Activated effector memory CD4-positive, alpha-beta T cell treated with Interleukin-2 at 50 U/mL for 16 hours (primary cell): ENCODE results near the gene CYP1A2.

ENCODE experiments used
- DNase-seq: peaks from one replicate; pipeline ENCODE4 v3.0.0-alpha.2; 2020

CYP1A2 gene

DNA sequence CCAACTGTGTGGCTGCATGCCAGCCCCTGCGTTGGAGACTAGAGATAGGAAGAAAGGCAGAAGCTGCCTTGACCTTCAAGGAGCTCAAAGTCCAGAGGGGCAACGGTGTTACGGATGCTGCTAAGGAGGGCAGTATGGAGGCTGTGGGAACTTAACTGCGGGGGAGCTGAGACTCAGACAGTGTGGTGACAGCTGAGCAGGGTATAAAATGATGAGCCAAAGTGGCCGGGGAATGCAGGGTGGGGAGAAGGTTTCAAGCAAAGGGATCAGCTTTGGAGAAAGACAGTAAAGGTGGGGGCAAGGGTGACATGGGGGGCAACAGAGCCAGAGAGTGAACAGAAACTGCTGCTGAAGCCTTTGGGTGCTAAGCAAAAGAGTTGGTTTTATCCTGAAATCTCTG, 6.2 kb upstream of the CYP1A2 start:
- DNase-seq = no peak

DNA sequence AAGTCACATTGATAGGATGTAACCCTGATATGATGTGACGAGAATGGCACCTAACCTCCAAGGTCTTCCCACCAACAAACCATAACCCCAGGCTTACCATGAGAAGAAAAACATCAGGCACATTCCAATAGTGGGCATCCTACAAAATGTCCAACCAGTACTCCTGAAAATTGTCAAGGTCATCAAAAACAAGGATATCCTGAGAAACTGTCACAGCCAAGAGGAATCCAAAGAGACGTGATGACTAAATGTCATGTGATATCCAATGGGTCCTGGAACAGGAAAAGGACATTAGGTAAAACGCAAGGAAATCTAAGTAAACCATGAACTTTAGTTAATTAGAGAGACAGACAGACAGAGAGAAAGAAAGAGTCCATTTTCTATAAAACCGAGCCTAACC, 2.3 kb upstream of the CYP1A2 start:
- no peak for DNase-seq

DNA sequence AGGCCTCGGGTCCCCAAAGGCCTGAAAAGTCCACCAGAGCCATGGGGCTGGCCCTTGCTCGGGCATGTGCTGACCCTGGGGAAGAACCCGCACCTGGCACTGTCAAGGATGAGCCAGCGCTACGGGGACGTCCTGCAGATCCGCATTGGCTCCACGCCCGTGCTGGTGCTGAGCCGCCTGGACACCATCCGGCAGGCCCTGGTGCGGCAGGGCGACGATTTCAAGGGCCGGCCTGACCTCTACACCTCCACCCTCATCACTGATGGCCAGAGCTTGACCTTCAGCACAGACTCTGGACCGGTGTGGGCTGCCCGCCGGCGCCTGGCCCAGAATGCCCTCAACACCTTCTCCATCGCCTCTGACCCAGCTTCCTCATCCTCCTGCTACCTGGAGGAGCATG, 1.2 kb downstream of the CYP1A2 start:
- no peak for DNase-seq

DNA sequence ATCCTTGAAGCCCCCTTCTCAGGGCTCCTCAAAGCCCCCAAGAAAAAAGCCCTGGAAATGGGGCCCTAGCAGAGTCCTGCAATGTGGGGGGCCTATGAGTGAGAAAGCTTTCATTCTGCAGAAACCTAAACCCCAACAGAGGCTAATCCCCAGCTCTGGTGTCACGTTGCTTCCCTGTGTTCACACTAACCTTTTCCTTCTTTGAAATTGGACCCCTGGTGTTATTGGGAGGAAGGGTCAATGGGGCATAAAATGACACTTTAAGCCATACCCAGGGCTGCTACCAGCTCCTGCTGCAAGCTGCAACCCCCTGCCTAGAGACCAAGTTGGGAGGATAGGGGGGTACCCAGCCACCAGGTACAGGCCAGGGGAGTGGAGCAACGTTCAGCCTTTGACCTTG, 2.1 kb downstream of the CYP1A2 start:
- no peak for DNase-seq

DNA sequence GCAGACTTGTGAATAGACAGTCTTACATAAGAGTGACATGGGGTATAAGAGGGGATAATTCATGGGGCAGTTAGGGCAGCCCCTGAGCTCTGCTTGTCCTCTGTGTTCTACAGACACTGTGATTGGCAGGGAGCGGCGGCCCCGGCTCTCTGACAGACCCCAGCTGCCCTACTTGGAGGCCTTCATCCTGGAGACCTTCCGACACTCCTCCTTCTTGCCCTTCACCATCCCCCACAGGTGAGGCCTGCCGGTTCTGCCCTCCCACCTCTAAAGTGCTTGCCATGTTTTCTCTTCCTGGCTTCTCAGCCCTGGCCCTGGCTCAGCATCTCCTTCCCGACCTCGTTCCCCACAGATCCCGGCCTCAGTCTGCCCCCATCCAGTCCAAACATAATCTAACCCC, 3.4 kb downstream of the CYP1A2 start:
- no peak for DNase-seq

DNA sequence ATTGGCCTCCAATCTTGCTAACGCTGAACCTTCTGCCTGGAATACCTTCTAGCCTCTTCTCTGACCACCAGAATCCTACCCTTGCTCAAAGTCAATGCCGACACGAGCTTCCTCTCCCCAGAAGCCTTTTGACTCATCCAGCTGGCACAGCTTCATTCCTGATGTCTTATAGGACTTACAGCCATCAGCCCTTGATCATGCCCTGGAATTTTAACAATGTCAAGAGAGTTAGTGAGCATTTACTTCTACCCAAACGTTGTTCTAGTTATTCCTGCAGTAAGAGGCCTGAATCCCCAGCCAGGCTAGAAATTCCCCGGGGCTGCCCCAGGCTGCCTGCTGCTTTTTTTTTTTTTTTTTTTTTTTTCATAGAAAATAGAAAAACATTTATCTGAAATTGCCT, 3.9 kb downstream of the CYP1A2 start:
- no peak for DNase-seq

DNA sequence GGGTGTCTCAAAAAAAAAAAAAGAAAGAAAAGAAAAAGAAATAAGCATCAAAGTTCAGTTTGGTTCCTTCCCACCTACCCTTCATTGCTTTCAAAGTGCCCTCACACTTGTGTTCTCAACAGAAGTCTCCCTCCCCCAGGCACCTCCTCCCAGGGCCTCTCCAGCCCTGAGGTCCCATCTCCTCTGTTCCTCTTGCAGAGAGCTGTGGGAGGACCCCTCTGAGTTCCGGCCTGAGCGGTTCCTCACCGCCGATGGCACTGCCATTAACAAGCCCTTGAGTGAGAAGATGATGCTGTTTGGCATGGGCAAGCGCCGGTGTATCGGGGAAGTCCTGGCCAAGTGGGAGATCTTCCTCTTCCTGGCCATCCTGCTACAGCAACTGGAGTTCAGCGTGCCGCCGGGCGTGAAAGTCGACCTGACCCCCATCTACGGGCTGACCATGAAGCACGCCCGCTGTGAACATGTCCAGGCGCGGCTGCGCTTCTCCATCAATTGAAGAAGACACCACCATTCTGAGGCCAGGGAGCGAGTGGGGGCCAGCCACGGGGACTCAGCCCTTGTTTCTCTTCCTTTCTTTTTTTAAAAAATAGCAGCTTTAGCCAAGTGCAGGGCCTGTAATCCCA, 6.1 kb downstream of the CYP1A2 start:
- no peak for DNase-seq

DNA sequence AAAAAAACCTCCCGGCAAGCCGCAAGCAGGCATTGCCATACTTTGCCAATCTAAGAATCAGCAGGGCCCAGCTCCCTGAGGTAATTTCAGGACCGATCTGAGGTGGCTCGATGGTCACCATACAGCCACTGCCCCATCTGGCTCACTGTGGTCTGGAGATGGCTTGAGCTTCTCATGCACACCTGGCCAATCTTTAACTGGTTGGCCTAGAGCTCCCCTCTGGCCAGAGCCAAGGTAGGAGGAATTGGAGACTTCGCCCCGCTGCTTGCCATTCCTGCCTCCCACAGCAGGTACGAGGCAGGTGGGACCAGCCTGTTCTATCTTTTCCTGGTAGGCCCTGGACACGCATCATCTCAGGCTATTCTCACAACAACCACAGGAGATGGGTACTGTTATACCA, 10.1 kb downstream of the CYP1A2 start:
- DNase-seq = no peak

DNA sequence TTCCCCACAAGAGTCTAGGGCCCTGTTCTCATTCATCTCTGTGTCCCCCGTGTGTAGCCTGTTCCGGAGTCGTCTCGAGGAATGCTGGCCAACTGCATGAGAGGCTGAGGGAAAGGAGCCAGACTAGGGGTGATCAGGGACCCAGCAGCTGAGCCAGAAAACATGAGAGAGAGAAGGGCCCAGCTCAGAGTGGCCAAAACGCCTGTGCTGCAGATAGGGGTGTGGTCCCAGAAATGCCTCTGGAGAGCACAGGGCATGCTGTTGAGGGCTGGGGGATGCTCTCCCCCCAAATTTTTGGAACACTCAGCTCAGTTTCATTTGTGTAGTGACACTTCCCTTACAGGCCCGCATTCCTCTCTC, 14.1 kb downstream of the CYP1A2 start:
- no peak for DNase-seq

DNA sequence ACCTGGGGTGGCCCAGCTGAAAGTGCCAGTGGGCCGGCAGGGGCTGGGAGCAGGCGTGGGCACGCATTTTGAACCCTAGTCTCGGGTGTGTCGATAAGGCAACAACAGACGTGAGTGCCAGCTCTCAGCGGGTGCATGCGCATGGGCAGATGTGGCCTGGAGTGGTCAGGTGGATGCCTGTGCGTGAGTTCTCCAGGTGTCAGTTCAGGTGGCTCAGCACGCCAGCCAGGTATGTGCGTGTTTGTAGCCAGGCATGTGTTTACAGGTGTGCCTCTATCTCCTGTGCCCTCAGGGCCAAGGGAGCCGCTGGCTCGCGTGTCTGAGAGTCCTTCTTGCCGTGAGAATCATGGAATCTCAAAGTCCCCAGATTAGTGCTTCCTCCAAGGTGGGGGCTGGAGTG, 14.8 kb downstream of the CYP1A2 start:
- DNase-seq = no peak

DNA sequence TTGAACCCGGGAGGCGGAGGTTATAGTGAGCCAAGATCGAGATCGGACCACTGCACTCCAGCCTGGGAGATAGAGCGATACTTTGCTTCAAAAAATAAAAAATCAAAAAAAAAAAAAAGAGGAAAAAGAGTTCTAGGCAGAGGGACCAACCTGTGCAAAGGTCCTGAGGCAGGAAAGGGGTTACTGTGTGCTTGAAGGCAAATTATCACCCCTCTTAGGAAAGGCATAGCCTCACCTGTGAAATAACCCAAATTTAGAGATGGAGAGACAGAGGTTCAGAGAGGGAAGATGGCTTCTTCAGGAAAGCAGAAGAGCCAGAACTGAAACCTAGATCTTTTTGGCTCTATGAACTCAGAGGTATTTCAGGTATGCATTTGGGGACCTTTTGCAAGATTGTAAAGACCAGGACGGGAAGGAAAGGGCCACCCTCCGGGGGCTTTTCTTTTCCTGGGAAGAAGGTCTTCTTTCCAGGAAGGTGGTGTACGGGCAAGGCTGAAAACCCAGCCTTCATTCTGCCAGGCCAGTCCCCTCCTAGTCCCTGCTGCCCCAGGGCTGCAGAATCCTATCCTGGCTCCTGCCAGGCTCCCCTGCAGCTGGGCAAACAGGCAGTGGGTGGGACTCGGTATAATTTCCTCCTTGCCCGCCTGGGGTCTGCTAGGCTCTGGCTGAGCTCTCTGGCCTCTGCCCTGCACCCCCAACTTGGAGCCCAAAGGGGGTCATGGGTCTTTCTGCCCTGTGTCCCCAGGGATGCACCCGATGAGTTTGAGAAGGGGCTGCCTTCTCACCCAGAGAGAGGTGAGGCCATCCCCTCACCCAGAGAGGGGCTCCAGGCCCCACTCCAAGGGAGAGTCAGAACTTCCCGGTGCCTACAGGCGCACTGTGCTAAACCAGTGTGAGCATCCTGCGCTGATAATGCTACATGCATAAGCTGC, 18.8 kb downstream of the CYP1A2 start:
- DNase-seq = no peak

DNA sequence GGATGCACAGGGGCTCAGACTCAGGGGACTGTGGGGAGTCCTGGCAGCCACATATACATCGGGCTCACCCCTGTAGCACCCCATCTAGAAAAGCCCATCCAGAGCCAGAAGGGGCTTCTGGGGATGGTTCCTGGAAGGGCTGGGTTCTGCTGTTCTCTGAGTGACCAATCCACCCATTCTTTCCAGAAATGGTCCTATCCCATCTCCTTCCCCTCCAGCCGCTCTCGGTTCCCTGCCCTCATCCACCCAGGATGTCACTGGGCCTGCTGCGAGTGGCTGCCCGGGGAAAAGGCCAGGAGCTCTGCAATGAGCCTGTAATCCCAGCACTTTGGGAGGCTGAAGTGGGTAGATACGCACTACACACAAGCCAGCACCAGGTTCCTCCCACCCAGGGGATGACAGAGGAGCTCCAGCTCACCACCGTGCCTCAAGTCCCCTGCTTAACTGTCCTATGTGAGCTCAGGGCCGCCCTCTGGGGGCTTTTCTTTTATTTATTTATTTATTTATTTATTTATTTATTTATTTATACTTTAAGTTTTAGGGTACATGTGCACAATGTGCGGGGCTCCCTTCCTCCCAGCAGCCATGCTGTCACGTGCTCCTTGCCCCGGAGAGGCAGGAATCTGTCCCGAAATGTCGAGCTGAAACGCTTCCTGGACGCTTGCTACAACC, 19.6 kb downstream of the CYP1A2 start:
- DNase-seq = no peak

DNA sequence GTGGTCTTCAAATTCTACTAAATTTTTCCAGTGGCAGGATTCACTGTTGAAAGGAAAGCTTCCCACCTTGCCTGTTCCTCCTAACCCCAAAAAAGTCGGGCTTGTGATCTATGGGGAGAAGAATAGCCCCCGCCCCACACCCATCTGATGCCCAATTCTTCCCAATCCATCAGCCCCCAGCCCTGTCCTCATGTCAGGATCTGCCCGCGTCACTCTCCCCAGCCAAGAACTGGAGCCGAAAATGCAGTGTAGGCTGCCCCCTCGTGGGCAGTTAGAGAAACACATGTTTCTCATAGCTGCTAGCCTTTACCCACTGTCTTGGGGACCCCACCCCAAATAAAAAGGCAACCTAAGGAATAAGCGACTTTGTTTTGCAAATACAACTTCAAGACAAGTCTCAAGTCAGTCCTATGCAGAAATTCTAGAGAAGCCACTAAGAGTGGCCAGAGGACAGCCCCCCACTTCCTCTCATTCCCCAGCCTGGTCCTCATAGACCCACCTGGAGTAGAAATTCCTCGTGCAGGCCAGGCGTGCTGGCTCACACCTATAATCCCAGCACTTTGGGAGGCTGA, 20.2 kb downstream of the CYP1A2 start:
- DNase-seq = peak; percentile 45

DNA sequence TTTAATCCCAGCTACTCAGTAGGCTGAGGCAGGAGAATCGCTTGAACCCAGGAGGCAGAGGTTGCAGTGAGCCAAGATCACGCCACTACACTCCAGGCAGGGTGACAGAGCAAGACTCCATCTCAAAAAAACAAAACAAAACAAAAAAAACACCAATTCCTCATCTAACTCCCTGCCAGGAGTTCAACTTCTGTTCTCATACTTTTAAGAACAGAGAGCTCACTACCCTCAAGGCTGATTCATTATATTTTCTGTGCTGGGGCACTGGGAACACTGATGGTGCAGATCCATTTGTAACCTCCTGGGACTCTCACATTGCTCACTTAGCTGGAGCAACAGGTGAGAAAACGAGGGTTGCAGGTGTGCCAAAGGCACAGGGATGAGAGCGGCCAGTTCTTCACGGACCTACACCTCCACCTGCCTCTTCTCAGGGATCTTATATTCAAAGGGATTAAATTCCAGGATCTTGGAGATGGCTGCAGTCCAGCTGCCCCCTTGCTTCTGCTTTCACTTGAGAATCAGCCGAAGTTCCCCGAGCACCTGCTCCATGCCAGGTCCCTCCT, 20.9 kb downstream of the CYP1A2 start:
- DNase-seq = no peak

DNA sequence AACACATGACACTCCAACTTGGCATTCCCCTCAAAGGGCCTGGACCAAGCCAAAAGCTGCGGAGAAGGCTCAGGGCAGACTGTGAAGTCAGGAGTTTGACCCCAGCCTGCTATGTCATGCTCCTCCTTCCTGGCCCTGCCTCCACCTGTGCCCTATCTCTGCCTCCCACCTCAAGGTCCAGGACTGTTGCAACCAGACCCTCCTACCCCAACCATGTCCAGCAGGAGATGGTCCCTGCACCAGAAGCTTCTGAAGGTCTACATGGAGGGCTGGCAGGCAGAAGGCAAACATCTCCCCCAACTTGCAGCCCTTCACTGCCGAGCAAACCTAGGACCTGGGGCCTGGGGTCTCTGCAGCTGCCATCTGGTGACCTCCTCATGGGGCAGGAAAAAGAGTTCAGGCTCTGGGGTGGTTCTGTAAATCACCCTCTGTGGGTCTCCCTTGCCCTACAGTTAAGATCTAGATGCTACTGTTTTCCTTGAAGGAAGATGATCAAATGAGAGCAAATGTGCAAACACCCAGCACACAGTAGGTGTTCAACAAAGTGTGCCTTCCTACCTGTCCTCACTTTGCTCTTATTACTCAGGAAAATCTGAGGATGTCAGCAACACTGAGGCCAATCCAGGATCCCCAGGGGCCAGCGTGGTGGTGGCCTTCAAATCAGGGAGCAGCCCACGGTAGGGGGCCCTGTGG, 21.7 kb downstream of the CYP1A2 start:
- DNase-seq = no peak

DNA sequence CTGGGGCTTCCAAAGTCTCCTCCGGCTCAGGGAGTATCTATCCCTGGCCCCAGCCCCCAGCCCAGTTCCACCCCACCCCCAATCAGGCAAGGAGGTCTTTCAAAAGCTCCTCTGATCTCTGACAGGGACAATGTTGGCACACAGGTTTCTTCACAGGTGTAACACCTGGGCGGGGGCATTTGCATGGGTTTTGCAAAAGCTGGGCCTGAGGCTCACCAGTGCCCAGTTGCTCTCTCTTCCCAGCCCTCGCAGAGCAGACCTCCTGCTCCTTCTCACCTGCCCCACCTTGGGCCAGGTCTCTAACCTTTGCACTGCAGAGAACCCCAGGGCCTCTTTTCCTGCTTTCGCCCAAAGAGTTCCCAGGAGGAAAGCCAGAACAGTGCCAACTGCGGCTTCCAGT, 24.7 kb downstream of the CYP1A2 start:
- no peak for DNase-seq

DNA sequence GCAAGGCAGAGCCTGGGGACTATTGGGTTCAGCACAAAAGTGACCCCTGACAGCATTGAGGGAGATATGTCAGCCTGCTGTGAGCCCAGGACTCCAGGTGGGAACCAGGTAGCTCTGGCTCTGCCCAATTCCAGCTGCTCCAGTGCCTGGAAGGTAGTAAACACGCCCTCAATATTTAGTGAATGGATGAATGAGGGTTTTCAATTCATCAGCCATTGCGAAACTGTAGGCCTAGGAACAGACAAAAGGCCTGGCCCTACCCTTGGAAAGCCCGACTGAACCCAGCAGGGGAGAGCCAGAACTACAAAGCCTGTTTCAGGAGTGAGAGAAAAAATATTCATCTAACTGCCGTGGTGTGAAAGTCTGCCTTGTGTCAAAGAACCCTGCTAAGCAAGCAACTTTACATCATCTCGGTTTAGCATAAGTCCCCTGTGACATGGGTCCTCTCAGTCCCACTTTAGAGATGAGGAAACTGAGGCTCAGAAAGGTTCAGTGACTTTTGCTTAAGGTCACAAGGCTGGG, 25.1 kb downstream of the CYP1A2 start:
- DNase-seq = no peak

DNA sequence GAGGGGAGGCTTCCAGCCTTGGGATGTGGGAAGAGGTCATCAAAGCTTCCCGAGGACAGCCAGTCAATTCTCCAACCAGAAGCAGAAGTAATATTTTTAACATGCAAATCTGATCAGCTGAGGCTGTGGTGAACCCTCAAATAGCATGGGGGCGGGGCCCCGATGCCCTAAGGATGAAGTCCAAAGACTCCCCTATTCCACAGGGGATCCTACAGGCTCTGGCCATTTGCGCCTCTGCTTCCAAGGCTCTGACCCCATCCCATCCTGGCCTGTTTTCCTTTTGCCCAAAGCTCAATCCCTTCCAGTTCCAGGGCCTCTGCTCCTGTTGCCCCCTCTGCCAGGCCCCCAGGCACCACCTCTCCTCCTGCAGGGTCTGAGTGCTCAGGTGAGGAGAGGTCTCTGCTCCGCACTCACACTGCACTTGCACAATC, 26.5 kb downstream of the CYP1A2 start:
- no peak for DNase-seq

DNA sequence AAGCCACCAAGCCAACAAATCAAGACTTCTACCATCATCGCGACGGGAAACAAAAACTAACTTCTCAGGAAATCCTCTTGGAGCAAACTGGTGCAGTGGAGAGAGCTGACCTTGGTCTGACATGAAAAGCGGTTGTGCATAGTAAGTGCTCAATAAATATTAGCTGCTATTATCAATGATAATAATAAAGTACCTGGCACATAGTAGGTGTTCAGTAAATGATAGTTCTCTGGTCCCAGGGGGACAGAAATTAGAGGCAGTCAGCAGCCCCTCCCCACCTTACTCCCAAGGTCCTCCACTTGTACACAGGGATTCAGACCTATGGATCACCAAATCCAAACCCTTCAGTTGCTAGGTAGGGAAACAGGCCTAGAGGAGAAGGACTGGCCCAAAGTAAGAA, 27.2 kb downstream of the CYP1A2 start:
- DNase-seq = no peak

DNA sequence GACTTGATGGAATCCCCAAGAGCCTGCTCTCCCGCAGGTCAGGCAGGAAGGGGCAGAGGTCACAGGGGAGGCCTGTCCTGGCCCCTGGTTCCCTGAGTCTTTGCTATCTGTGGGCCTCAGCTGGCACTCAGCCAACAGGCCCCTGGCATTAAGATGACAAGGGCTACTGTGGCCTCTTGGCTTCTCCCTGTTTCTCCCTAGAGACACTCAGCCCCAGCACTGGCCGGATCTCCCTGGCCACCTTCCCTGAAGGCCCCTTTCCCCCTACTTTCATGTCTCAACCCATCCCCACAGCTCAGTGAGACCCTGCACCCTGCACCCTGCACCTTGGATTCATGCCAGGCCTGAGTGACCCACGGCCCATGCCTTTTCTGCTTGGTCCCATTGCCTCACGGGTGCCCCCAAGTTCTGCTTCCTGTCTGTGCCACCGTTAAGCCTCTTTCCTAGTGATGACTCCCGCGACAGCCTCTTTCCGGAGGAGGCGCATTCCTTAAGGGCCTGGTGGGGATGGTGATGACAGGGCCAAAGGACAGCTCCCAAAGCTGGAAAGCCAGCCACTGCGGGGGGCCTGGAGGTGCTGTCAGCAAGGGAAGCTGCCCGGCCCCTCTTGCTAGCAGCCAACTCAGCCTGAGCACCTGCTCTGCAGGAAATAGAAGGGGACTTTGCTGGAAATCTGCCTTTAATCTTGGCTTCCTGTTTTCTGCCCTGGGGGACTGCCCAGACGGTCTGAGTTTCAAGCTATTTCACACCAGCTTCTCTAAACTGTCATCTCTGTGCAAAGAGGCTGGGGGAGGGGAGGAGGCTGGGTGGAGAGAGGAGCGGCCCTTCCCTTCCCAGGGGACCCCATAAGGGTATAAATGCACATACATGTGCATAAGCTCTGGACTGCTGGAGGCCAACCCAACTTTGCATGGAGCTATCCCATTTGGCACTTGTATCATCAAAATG, 28.4 kb downstream of the CYP1A2 start:
- no peak for DNase-seq
